Right lobe of liver (tissue), 6 donors: ENCODE data around the gene SLC38A10. TPM values are rescaled to one million over a fixed set of nuclear protein-coding genes. Genes with fewer than 3 reads are reported as not detected.

Source experiments
- ATAC-seq, 4 donors: fragments of 200-7000 bp; cut with Tn5 transposase; one replicate each; pipeline ENCODE4 v1.9.1; 2020; ENCODE audit warnings: mild to moderate bottlenecking in 4 of 4, moderate library complexity in 4 of 4
- DNase-seq, 3 donors: peaks; one replicate each; pipeline ENCODE4 v3.0.0-alpha.2; 2020
- H3K27ac ChIP-seq, 3 donors: fragments of 200-600 bp; one replicate each; pipeline ENCODE4 v1.8.0; 2022
- H3K27me3 ChIP-seq, 2 donors: fragments of 200-600 bp; one replicate each; pipeline ENCODE4 v1.8.0; 2022
- H3K36me3 ChIP-seq, 4 donors: fragments of 200-600 bp; sonication (generic) in 1 of 4; one replicate each; pipeline versions ENCODE4 v1.5.1 to v1.8.0; 2017 to 2022; ENCODE audit warnings: control low read depth in 1 of 4
- H3K4me1 ChIP-seq, 4 donors: fragments of 200-600 bp; sonication (generic) in 1 of 4; one replicate each; pipeline versions ENCODE4 v1.5.1 to v1.8.0; 2017 to 2022; ENCODE audit warnings: control low read depth in 1 of 4
- H3K4me3 ChIP-seq, 3 donors: fragments of 200-600 bp; one replicate each; pipeline ENCODE4 v1.8.0; 2022
- H3K9me3 ChIP-seq, 4 donors: fragments of 200-600 bp; sonication (generic) in 1 of 4; one replicate each; pipeline versions ENCODE4 v1.5.1 to v1.8.0; 2017 to 2022; ENCODE audit warnings: control low read depth in 1 of 4
- CTCF ChIP-seq, 4 donors: fragments of 200-600 bp in 3 of 4; fragments of 450-650 bp in 1 of 4; IDR thresholded peaks; one replicate each; pipeline versions ENCODE4 v1.5.1 to v1.8.0; 2016 to 2022; ENCODE audit warnings: antibody characterized with exemption in 4 of 4, mild to moderate bottlenecking in 2 of 4
- POLR2A ChIP-seq: fragments of 450-650 bp; IDR thresholded peaks from one replicate; pipeline ENCODE4 v1.6.1; 2017; ENCODE audit warnings: antibody characterized with exemption, mild to moderate bottlenecking
- WGBS: methylation state at CpG from one replicate; pipeline ENCODE4 v1.1.6; 2018; ENCODE audit warnings: low coverage, low lambda C conversion rate; ENCODE audit not compliant: insufficient coverage; ENCODE audit errors: missing lambda C conversion rate; 5-methylcytosine and 5-hydroxymethylcytosine counted together
- intact Hi-C, 2 donors: fragments of 100-400 bp; cut with DNase I; formaldehyde crosslinking; loops; one replicate each; pipeline versions ENCODE4 v1.11.2 to v1.14.1; 2022
- total RNA-seq, 6 experiments: library from RNA; depleted of rRNA in 2 of 6; stranded (reverse); fragments of >200 nt in 2 of 6; fragmentation: NEBNext Ultra II Directional in 3 of 6; extraction: Animal tissue kit (Norgen Biotek cat#: 25700) in 3 of 6; gene quantifications; one replicate each; pipeline versions ENCODE4 v1.1.0 to v1.2.4, GENCODE V29; 2016 to 2023
- donor health status: DM: no; HTN: yes; CAD: no.
- donor health status: DM: no; HTN: no; CAD: no.
- donor health status: DM: no; HTN: no; CAD: no.
- donor health status: DM: no; HTN: yes; CAD: no.
- donor health status: DM: no; HTN: yes; CAD: no.

SLC38A10 gene
- total RNA-seq, 6 experiments from 2014 or later, result 60.9 to 104 (median 86.1) TPM

DNA sequence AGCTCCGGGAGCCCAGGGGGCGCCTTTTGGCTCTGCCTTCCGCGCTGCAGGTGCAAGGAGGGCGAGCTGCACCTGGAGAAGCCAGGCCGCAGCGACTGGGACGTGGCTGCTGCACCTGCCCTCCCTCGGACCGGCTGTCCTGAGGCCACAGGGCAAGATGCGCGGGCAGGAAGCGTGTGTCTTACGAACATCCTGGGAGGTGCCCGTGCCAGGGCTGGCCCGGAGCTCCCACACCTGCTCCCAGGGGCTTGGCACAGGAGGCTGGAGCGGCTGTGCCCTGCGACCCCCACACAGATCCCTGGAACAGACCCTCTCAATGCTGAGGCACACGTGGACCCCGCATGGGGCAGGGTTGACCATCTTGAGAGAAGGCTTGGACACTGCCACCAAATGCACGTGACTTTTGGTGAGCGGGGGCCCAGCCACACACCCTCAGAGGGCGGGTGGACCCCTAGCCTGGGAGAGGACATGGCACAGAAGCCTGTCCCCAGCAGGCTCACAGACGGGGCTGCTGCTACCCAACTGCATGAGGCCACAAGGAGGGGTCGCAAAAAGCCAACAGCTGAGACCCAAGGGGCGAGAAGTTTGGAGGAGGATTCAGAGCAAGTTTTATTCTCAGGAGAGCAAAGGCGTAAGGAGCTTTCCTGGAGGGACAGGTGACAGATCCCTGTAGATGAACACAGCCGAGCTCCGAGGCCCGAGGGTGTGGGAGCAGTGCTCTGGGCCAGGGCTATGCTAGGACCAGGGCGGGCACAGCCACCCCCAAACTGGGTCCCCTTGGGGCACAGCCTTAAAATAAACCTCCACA is 44.6 kb downstream of the SLC38A10 start:
- no peak overlapping the region for H3K27ac ChIP-seq
- peak in 2 of 3 donors; percentile 19 to 51 for DNase-seq
- H3K4me3 ChIP-seq, result no peak overlapping the region
- H3K4me1 ChIP-seq, result peaks cover 0 to 19% (median 1%) of the 10 kb centered on the region in 4 donors
- no peak for TF ChIP-seq CTCF (IDR thresholded peaks at IDR 0.05)
- TF ChIP-seq POLR2A, result no peak
- H3K27me3 ChIP-seq, result no peaks in the 10 kb centered on the region
- no peak for ATAC-seq
- WGBS, result 87% methylated on average over 5 of the region's 31 CpGs
- H3K9me3 ChIP-seq, result no peaks in the 10 kb centered on the region
- intact Hi-C loops, result loop anchor here (5.0 to 10.0 kb wide), 2 partner anchors 224 to 232 kb away; no protein-coding TSS in a partner anchor
- peaks cover 1 to 34% (median 5%) of the 10 kb centered on the region in 4 donors for H3K36me3 ChIP-seq

- 100% methylated on average over 4 of the region's 15 CpGs for WGBS
- H3K9me3 ChIP-seq, result no peaks in the 10 kb centered on the region
- no peak for TF ChIP-seq CTCF (IDR thresholded peaks at IDR 0.05)
- TF ChIP-seq POLR2A, result no peak
- H3K36me3 ChIP-seq, result peaks cover 1 to 34% (median 5%) of the 10 kb centered on the region in 4 donors
- H3K27me3 ChIP-seq, result no peaks in the 10 kb centered on the region
- no peak overlapping the region for H3K4me3 ChIP-seq
- ATAC-seq (peak in 1 of 4 donors; percentile 29), DNase-seq (peak in 2 of 3 donors; percentile 14 to 42)
- peaks cover 0 to 20% (median 1%) of the 10 kb centered on the region in 4 donors for H3K4me1 ChIP-seq
- intact Hi-C loops, result loop anchor here (5.0 to 10.0 kb wide), 3 partner anchors 225 to 233 kb away; no protein-coding TSS in a partner anchor
- H3K27ac ChIP-seq, result no peak overlapping the region
Measured at GRCh38 chr17:81249223-81250040, 45.7 kb downstream of the SLC38A10 start.

- WGBS, result 73% methylated on average over 9 of the region's 16 CpGs
- peak in 2 of 3 donors; percentile 20 to 56 for DNase-seq
- Histone ChIP-seq H3K9me3 (no peaks in the 10 kb centered on the region), H3K36me3 (peaks cover 1 to 34% (median 5%) of the 10 kb centered on the region in 4 donors), H3K27me3 (no peaks in the 10 kb centered on the region), H3K4me1 (peaks cover 0 to 22% (median 1%) of the 10 kb centered on the region in 4 donors), H3K27ac (no peak overlapping the region), H3K4me3 (no peak overlapping the region)
- ATAC-seq, result no peak
- intact Hi-C loops, result loop anchor here in 1 of 2 donors (10.0 kb wide), 1 partner anchor 224 kb away; no protein-coding TSS in a partner anchor
- TF ChIP-seq CTCF (IDR thresholded peaks at IDR 0.05) (no peak), POLR2A (no peak)
Measured at GRCh38 chr17:81248649-81249048, 46.5 kb downstream of the SLC38A10 start.

DNA sequence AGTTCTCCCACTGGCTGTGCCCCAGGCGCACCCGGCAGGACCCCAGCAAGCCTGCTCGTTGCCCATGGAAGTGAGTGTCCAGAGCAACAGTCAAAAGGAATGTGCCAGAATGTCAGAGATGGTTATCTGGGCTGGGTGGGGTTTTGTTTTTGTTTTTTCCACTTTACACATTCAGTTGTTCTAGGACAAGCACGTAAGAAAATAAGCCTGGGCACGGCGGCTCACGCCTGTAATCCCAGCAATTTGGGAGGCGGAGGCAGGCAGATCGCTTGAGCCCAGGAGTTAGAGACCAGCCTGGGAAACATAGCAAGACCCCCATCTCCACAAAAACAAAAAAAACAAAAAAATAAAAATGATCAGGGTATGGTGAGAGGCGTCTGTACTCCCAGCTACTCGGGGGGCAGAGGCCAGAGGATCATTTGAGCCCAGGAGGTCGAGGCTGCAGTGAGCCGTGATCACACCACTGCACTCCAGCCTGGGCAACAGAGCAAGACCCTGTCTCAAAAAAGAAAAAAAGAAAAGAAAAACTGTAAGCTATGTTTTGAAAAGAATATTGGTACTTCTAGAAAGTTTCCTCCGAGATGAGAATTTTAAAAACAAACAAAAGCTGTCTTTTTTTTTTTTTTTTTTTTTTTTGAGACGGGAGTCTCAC is 47.6 kb downstream of the SLC38A10 start:
- Histone ChIP-seq H3K27ac (no peak overlapping the region), H3K4me1 (peaks cover 0 to 22% (median 1%) of the 10 kb centered on the region in 4 donors), H3K4me3 (no peak overlapping the region), H3K36me3 (peaks cover 1 to 29% (median 5%) of the 10 kb centered on the region in 4 donors), H3K9me3 (no peaks in the 10 kb centered on the region), H3K27me3 (no peaks in the 10 kb centered on the region)
- DNase-seq, result peak in 1 of 3 donors; percentile 31
- TF ChIP-seq CTCF (IDR thresholded peaks at IDR 0.05) (no peak), POLR2A (no peak)
- no peak for ATAC-seq
- WGBS, result 88% methylated on average over 13 of the region's 15 CpGs
- intact Hi-C loops, result loop anchor here in 1 of 2 donors (10.0 kb wide), 1 partner anchor 223 kb away; no protein-coding TSS in a partner anchor
